ENCODE data around the gene CORT.
"Not testable (repeated sequence)": the region's sequence is repeated elsewhere in the genome, so short reads cannot be mapped to it uniquely, and the experiment has no call there.

CORT gene

GRCh38 chr1:10449751-10450150 lies at the start of gene CORT:
TSS of gene CORT (plus strand) at chr1:10450031. CDS start at chr1:10450224, 193 bp downstream.
- DNase-seq: no peak

- DNase-seq: no peak
Measured at GRCh38 chr1:10401281-10401680, 48.5 kb upstream of the CORT start.

- no peak for DNase-seq
Measured at GRCh38 chr1:10402729-10403274, 47.0 kb upstream of the CORT start.

- DNase-seq: no peak
Measured at GRCh38 chr1:10407201-10407600, 42.6 kb upstream of the CORT start.

- no peak for DNase-seq
Measured at GRCh38 chr1:10415211-10415930, 34.5 kb upstream of the CORT start.

- not testable (repeated sequence) for DNase-seq
Measured at GRCh38 chr1:10415967-10416366, 33.9 kb upstream of the CORT start.

- not testable (repeated sequence) for DNase-seq
Measured at GRCh38 chr1:10418741-10419140, 31.1 kb upstream of the CORT start.

- no peak for DNase-seq
Measured at GRCh38 chr1:10419351-10419750, 30.5 kb upstream of the CORT start.

GRCh38 chr1:10421637-10422036 lies 28.2 kb upstream of the CORT start:
- no peak for DNase-seq

GRCh38 chr1:10424034-10424433 lies 25.8 kb upstream of the CORT start:
- DNase-seq: peak; percentile 75

GRCh38 chr1:10424651-10425050 lies 25.2 kb upstream of the CORT start:
- no peak for DNase-seq

- DNase-seq: not testable (repeated sequence)
Measured at GRCh38 chr1:10425826-10426534, 23.9 kb upstream of the CORT start.

GRCh38 chr1:10426535-10426848 lies 23.3 kb upstream of the CORT start:
- DNase-seq: not testable (repeated sequence)

- no peak for DNase-seq
Measured at GRCh38 chr1:10428984-10429383, 20.8 kb upstream of the CORT start.

- no peak for DNase-seq
Measured at GRCh38 chr1:10429868-10430215, 20.0 kb upstream of the CORT start.

GRCh38 chr1:10430216-10431069 lies 19.4 kb upstream of the CORT start, which contains the start of gene CENPS:
TSS of gene CENPS (plus strand) at chr1:10430433. CDS start at chr1:10430518, 85 bp downstream.
- DNase-seq: peak; percentile 93

- DNase-seq: no peak
Measured at GRCh38 chr1:10431070-10431730, 18.6 kb upstream of the CORT start.

- DNase-seq: no peak
Measured at GRCh38 chr1:10432910-10433700, 16.7 kb upstream of the CORT start.

- no peak for DNase-seq
Measured at GRCh38 chr1:10433790-10434189, 16.0 kb upstream of the CORT start.

GRCh38 chr1:10434590-10434989 lies 15.2 kb upstream of the CORT start:
- DNase-seq: no peak

- no peak for DNase-seq
Measured at GRCh38 chr1:10437052-10437451, 12.8 kb upstream of the CORT start.

GRCh38 chr1:10438677-10439163 lies 11.1 kb upstream of the CORT start:
- no peak for DNase-seq

All from right hindlimb (tissue), 1 donor.